Cardiac muscle cell (in vitro differentiated cells and primary cell): ENCODE results near the gene TNIK. TPM values are rescaled to one million over a fixed set of nuclear protein-coding genes. Genes with fewer than 3 reads are reported as not detected.

Source experiments
- DNase-seq, 2 donors: peaks; one replicate each; pipeline versions ENCODE4 v3.0.0 to v3.0.0-alpha.2; 2010 to 2017; ENCODE audit warnings: low read depth in 1 of 2, low spot score in 1 of 2
- H3K27ac ChIP-seq: fragments of 200-600 bp; sonication (generic); 2 replicates; pipeline ENCODE4 v1.5.1; 2016
- H3K27me3 ChIP-seq: fragments of 200-600 bp; sonication (generic); 2 replicates; pipeline ENCODE4 v1.6.0; 2016; ENCODE audit warnings: control low read depth
- H3K36me3 ChIP-seq: fragments of 200-600 bp; sonication (generic); 2 replicates; pipeline ENCODE4 v1.5.1; 2016; ENCODE audit warnings: control low read depth
- H3K4me1 ChIP-seq: fragments of 200-600 bp; sonication (generic); 2 replicates; pipeline ENCODE4 v1.8.1; 2017; ENCODE audit warnings: low read depth, mild to moderate bottlenecking, mixed run types
- H3K4me3 ChIP-seq: fragments of 200-600 bp; sonication (generic); 2 replicates; pipeline ENCODE4 v1.5.1; 2016; ENCODE audit warnings: mild to moderate bottlenecking
- H3K9me3 ChIP-seq: fragments of 200-600 bp; sonication (generic); 2 replicates; pipeline ENCODE4 v1.5.1; 2017; ENCODE audit warnings: low read depth, mild to moderate bottlenecking, control low read depth
- polyA plus RNA-seq: library from polyadenylated mRNA; unstranded; fragments of >200 nt; fragmentation: Nextera tagmentation; extraction: Ambion mirVana; gene quantifications from 2 replicates; pipeline ENCODE4 v1.2.1, GENCODE V29; 2016
- total RNA-seq: library from RNA; depleted of rRNA; stranded (reverse); fragments of >200 nt; gene quantifications from 2 replicates; pipeline ENCODE4 v1.2.3, GENCODE V29; 2016
- TF ChIP-seq, protein P1 (sequence below): IDR thresholded peaks from 2 replicates; pipeline ENCODE4 v1.5.1; 2012; ENCODE audit warnings: low read depth, mild to moderate bottlenecking, low read length

The TNIK gene
- total and polyA plus RNA-seq, 2 experiments from 2014 or later: 32.8 to 55.1 TPM

GRCh38 chr3:171432548-171432947 lies 27.7 kb downstream of the TNIK start:
- no peak for DNase-seq
- H3K36me3 ChIP-seq: no peaks in the 10 kb centered on the region
- H3K9me3 ChIP-seq: no peaks in the 10 kb centered on the region
- H3K4me3 ChIP-seq: no peak overlapping the region
- peaks cover 30% of the 10 kb centered on the region for H3K4me1 ChIP-seq
- H3K27me3 ChIP-seq: no peaks in the 10 kb centered on the region
- TF ChIP-seq, protein P1, sequence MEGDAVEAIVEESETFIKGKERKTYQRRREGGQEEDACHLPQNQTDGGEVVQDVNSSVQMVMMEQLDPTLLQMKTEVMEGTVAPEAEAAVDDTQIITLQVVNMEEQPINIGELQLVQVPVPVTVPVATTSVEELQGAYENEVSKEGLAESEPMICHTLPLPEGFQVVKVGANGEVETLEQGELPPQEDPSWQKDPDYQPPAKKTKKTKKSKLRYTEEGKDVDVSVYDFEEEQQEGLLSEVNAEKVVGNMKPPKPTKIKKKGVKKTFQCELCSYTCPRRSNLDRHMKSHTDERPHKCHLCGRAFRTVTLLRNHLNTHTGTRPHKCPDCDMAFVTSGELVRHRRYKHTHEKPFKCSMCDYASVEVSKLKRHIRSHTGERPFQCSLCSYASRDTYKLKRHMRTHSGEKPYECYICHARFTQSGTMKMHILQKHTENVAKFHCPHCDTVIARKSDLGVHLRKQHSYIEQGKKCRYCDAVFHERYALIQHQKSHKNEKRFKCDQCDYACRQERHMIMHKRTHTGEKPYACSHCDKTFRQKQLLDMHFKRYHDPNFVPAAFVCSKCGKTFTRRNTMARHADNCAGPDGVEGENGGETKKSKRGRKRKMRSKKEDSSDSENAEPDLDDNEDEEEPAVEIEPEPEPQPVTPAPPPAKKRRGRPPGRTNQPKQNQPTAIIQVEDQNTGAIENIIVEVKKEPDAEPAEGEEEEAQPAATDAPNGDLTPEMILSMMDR: no peak
- H3K27ac ChIP-seq: no peak overlapping the region

GRCh38 chr3:171431550-171431949 lies 28.7 kb downstream of the TNIK start:
- peaks cover 24% of the 10 kb centered on the region for H3K4me1 ChIP-seq
- TF ChIP-seq, protein P1: no peak
- H3K4me3 ChIP-seq: no peak overlapping the region
- DNase-seq: no peak
- no peaks in the 10 kb centered on the region for H3K27me3 ChIP-seq
- H3K36me3 ChIP-seq: no peaks in the 10 kb centered on the region
- H3K27ac ChIP-seq: no peak overlapping the region
- H3K9me3 ChIP-seq: no peaks in the 10 kb centered on the region

DNA sequence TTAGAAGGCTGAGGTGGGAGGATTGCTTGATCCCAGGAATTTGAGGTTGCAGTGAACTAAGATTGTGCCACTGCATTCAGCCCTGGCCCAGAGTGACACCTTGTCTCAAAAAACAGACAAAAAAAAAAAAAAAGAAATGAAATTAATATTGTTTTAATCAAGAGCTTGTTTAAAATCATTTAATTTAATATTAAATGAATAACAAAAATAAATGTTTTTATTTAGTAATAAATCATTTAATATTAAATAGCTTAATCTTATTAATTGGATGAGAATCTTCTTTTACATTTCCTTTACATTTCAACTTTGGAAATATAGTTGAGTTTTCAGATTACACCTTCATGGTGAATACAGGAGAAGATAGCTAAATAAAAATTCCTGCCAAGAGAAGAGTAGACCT lies 29.7 kb downstream of the TNIK start:
- Histone ChIP-seq H3K36me3 (no peaks in the 10 kb centered on the region), H3K4me3 (no peak overlapping the region), H3K27me3 (no peaks in the 10 kb centered on the region), H3K9me3 (no peaks in the 10 kb centered on the region), H3K4me1 (peaks cover 20% of the 10 kb centered on the region), H3K27ac (no peak overlapping the region)
- TF ChIP-seq, protein P1: no peak
- DNase-seq: no peak

GRCh38 chr3:171429635-171430034 lies 30.6 kb downstream of the TNIK start:
- DNase-seq: no peak
- Histone ChIP-seq H3K36me3 (no peaks in the 10 kb centered on the region), H3K4me3 (no peak overlapping the region), H3K4me1 (peaks cover 20% of the 10 kb centered on the region), H3K27ac (no peak overlapping the region), H3K27me3 (no peaks in the 10 kb centered on the region), H3K9me3 (no peaks in the 10 kb centered on the region)
- TF ChIP-seq, protein P1: no peak

- DNase-seq: no peak
- no peaks in the 10 kb centered on the region for H3K9me3 ChIP-seq
- H3K27me3 ChIP-seq: no peaks in the 10 kb centered on the region
- H3K27ac ChIP-seq: no peak overlapping the region
- peaks cover 20% of the 10 kb centered on the region for H3K4me1 ChIP-seq
- no peak overlapping the region for H3K4me3 ChIP-seq
- TF ChIP-seq, protein P1: no peak
- no peaks in the 10 kb centered on the region for H3K36me3 ChIP-seq
Observed at GRCh38 chr3:171428892-171429291, 31.3 kb downstream of the TNIK start.

GRCh38 chr3:171428321-171428787 lies 31.9 kb downstream of the TNIK start:
- H3K9me3 ChIP-seq: no peaks in the 10 kb centered on the region
- no peaks in the 10 kb centered on the region for H3K36me3 ChIP-seq
- H3K27me3 ChIP-seq: no peaks in the 10 kb centered on the region
- H3K4me1 ChIP-seq: peaks cover 20% of the 10 kb centered on the region
- TF ChIP-seq, protein P1: peak; percentile 2
- no peak for DNase-seq
- peak overlapping the region; percentile 69 for H3K27ac ChIP-seq
- H3K4me3 ChIP-seq: no peak overlapping the region
